CD14-positive monocyte (primary cell): ENCODE measurements around the gene DISP2. TPM values are rescaled to one million over a fixed set of nuclear protein-coding genes. Genes with fewer than 3 reads are reported as not detected.

Experiments
- DNase-seq, 3 donors: peaks; one replicate each; pipeline ENCODE4 v3.0.0-alpha.2; 2011 to 2022
- H2AFZ ChIP-seq: 2 replicates; pipeline ENCODE4 v1.6.0; 2012; ENCODE audit warnings: mild to moderate bottlenecking, low read depth, low read length, inconsistent platforms; ENCODE audit not compliant: insufficient read depth, poor library complexity, severe bottlenecking
- H3K27ac ChIP-seq, 2 donors: 1 replicate in 1 of 2; 2 replicates in 1 of 2; pipeline ENCODE4 v1.5.1; 2012 to 2013; ENCODE audit warnings: low read length in 2 of 2, control low read depth in 1 of 2, inconsistent platforms in 1 of 2, low read depth in 1 of 2, mild to moderate bottlenecking in 1 of 2
- H3K27me3 ChIP-seq, 2 donors: one replicate each; pipeline versions ENCODE4 v1.6.0 to v1.6.1; 2011 to 2013; ENCODE audit warnings: low read length in 2 of 2; ENCODE audit not compliant: control insufficient read depth in 2 of 2, insufficient read depth in 2 of 2
- H3K36me3 ChIP-seq, 2 donors: replicated peaks in 1 of 2; 1 replicate in 1 of 2; 2 replicates in 1 of 2; pipeline versions ENCODE4 v1.5.1 to v1.6.1; 2012 to 2013; ENCODE audit warnings: low read length in 2 of 2, control low read depth in 1 of 2, inconsistent platforms in 1 of 2, mild to moderate bottlenecking in 1 of 2; ENCODE audit not compliant: insufficient read depth in 2 of 2, control insufficient read depth in 1 of 2
- H3K4me1 ChIP-seq, 2 donors: 1 replicate in 1 of 2; 2 replicates in 1 of 2; pipeline versions ENCODE4 v1.5.1 to v1.6.1; 2012 to 2013; ENCODE audit warnings: low read length in 2 of 2, control low read depth in 1 of 2, inconsistent platforms in 1 of 2, mild to moderate bottlenecking in 1 of 2, moderate library complexity in 1 of 2; ENCODE audit not compliant: insufficient read depth in 2 of 2, control insufficient read depth in 1 of 2
- H3K4me2 ChIP-seq: replicated peaks from 2 replicates; pipeline ENCODE3; 2012; ENCODE audit warnings: low read length, moderate library complexity, mild to moderate bottlenecking; ENCODE audit not compliant: poor library complexity, severe bottlenecking; ENCODE audit errors: extremely low read depth
- H3K4me3 ChIP-seq, 3 experiments: fragments of 200-600 bp in 1 of 3; sonication (generic) in 1 of 3; replicated peaks in 1 of 3; 1 replicate in 2 of 3; 2 replicates in 1 of 3; pipeline ENCODE4 v1.5.1; 2011 to 2013; ENCODE audit warnings: low read length in 3 of 3, mild to moderate bottlenecking in 3 of 3, control low read depth in 2 of 3, low read depth in 2 of 3, inconsistent platforms in 1 of 3, moderate library complexity in 1 of 3
- H3K79me2 ChIP-seq: 2 replicates; pipeline ENCODE4 v1.6.0; 2012; ENCODE audit warnings: mild to moderate bottlenecking, control low read depth, inconsistent platforms, low read length, moderate library complexity; ENCODE audit not compliant: insufficient read depth
- H3K9ac ChIP-seq: 2 replicates; pipeline ENCODE4 v1.6.0; 2017; ENCODE audit warnings: low read length, mild to moderate bottlenecking; ENCODE audit not compliant: insufficient read depth, poor library complexity, severe bottlenecking
- H3K9me3 ChIP-seq, 2 donors: replicated peaks in 1 of 2; 1 replicate in 1 of 2; 2 replicates in 1 of 2; pipeline versions ENCODE4 v1.5.1 to v1.6.1; 2012 to 2013; ENCODE audit warnings: low read length in 2 of 2, control low read depth in 1 of 2; ENCODE audit not compliant: control insufficient read depth in 1 of 2, insufficient read depth in 1 of 2
- H4K20me1 ChIP-seq: 2 replicates; pipeline ENCODE4 v1.6.0; 2012; ENCODE audit warnings: mild to moderate bottlenecking, low read length, control low read depth, moderate library complexity; ENCODE audit not compliant: insufficient read depth
- H3K27ac Mint-ChIP-seq, 7 donors: one replicate each; pipeline ENCODE4 v1.8.0; 2020; ENCODE audit warnings: mild to moderate bottlenecking in 7 of 7, mixed read lengths in 7 of 7, moderate library complexity in 6 of 7, inconsistent platforms in 2 of 7
- H3K27me3 Mint-ChIP-seq, 3 donors: one replicate each; pipeline ENCODE4 v1.8.0; 2021 to 2022; ENCODE audit warnings: low read depth in 3 of 3, mild to moderate bottlenecking in 3 of 3, mixed read lengths in 3 of 3, moderate library complexity in 3 of 3, inconsistent platforms in 1 of 3
- H3K36me3 Mint-ChIP-seq, 2 donors: one replicate each; pipeline ENCODE4 v1.8.0; 2020; ENCODE audit warnings: mixed read lengths in 2 of 2, inconsistent platforms in 1 of 2, mild to moderate bottlenecking in 1 of 2
- H3K4me1 Mint-ChIP-seq: one replicate; pipeline ENCODE4 v1.8.0; 2020; ENCODE audit warnings: mild to moderate bottlenecking, mixed read lengths
- H3K4me3 Mint-ChIP-seq, 2 donors: one replicate each; pipeline ENCODE4 v1.8.0; 2020; ENCODE audit warnings: mild to moderate bottlenecking in 2 of 2, mixed read lengths in 2 of 2, moderate library complexity in 1 of 2
- H3K9me3 Mint-ChIP-seq, 7 donors: one replicate each; pipeline ENCODE4 v1.8.0; 2020 to 2022; ENCODE audit warnings: mixed read lengths in 7 of 7, mild to moderate bottlenecking in 6 of 7, moderate library complexity in 6 of 7, inconsistent platforms in 2 of 7
- CTCF ChIP-seq: fragments of 200-600 bp; IDR thresholded peaks from one replicate; pipeline ENCODE4 v1.8.0; 2022; ENCODE audit warnings: antibody characterized with exemption, mild to moderate bottlenecking
- WGBS: methylation state at CpG from one replicate; pipeline ENCODE4 v1.1.5; 2013; ENCODE audit warnings: missing lambda C conversion rate; ENCODE audit not compliant: insufficient coverage; 5-methylcytosine and 5-hydroxymethylcytosine counted together
- intact Hi-C, 2 donors: fragments of 100-400 bp; cut with micrococcal nuclease; formaldehyde crosslinking; loops; one replicate each; pipeline versions ENCODE4 v1.15.0 to v1.15.1; 2023
- polyA plus RNA-seq, 3 donors: library from polyadenylated mRNA; depleted of rRNA in 1 of 3; unstranded in 2 of 3; stranded (reverse) in 1 of 3; fragments of 300-500 nt in 2 of 3; fragments of >200 nt in 1 of 3; fragmentation: Illumina TruSeq in 2 of 3; gene quantifications; 1 replicate in 2 of 3; 2 replicates in 1 of 3; pipeline ENCODE4 v1.2.3, GENCODE V29; 2012 to 2021

Gene DISP2
- polyA plus RNA-seq, 3 donors, result 0.01 TPM; not detected in 1

GRCh38 chr15:40410476-40410875, 52.5 kb downstream of the DISP2 start:
- no peak for DNase-seq
- H3K27ac ChIP-seq, result no peak overlapping the region
- TF ChIP-seq CTCF, result no peak
- H3K9ac ChIP-seq, result no peak overlapping the region
- H3K4me1 ChIP-seq, result peaks cover 23 to 24% of the 10 kb centered on the region in 2 donors
- peaks cover 0 to 2% (median 0%) of the 10 kb centered on the region in 3 donors for H3K27me3 Mint-ChIP-seq
- no peak overlapping the region for H2AFZ ChIP-seq
- H3K27ac Mint-ChIP-seq, result no peak overlapping the region
- H3K36me3 ChIP-seq, result peaks cover 62 to 74% of the 10 kb centered on the region in 2 donors
- no peak overlapping the region for H3K4me2 ChIP-seq
- peaks cover 31% of the 10 kb centered on the region for H3K79me2 ChIP-seq
- no peak overlapping the region for H3K4me3 ChIP-seq
- H3K4me1 Mint-ChIP-seq, result peaks cover 27% of the 10 kb centered on the region
- no peaks in the 10 kb centered on the region for H3K9me3 ChIP-seq
- H4K20me1 ChIP-seq, result no peaks in the 10 kb centered on the region
- WGBS, result no CpG with 5 or more reads among the region's 11 CpGs
- no peak overlapping the region for H3K4me3 Mint-ChIP-seq
- H3K9me3 Mint-ChIP-seq, result no peaks in the 10 kb centered on the region
- peaks cover 67 to 79% of the 10 kb centered on the region in 2 donors for H3K36me3 Mint-ChIP-seq
- H3K27me3 ChIP-seq, result no peaks in the 10 kb centered on the region
- intact Hi-C loops, result no loop called here

- Histone ChIP-seq H3K9me3 (no peaks in the 10 kb centered on the region), H3K4me2 (no peak overlapping the region), H3K27me3 (no peaks in the 10 kb centered on the region), H2AFZ (no peak overlapping the region), H3K9ac (no peak overlapping the region), H3K36me3 (peaks cover 75 to 90% of the 10 kb centered on the region in 2 donors), H3K4me1 (peaks cover 7 to 8% of the 10 kb centered on the region in 2 donors), H3K4me3 (no peak overlapping the region), H4K20me1 (no peaks in the 10 kb centered on the region), H3K27ac (no peak overlapping the region), H3K79me2 (peaks cover 13% of the 10 kb centered on the region)
- TF ChIP-seq CTCF, result no peak
- WGBS, result 84% methylated on average over 7 of the region's 7 CpGs
- Mint-ChIP-seq H3K27me3 (peaks cover 0 to 2% (median 0%) of the 10 kb centered on the region in 3 donors), H3K4me3 (no peak overlapping the region), H3K4me1 (peaks cover 13% of the 10 kb centered on the region), H3K27ac (peak overlapping the region in 1 of 7 donors; percentile 11), H3K36me3 (peaks cover 75 to 94% of the 10 kb centered on the region in 2 donors), H3K9me3 (peaks cover 0 to 3% (median 0%) of the 10 kb centered on the region in 7 donors)
- DNase-seq, result no peak
- intact Hi-C loops, result no loop called here
Measured at GRCh38 chr15:40412095-40412759, 54.2 kb downstream of the DISP2 start.
